Activated naive CD8-positive, alpha-beta T cell treated with anti-CD3 and anti-CD28 coated beads, Interleukin-2, amount 50 U/mL, for 16 hours (primary cell): ENCODE measurements around the gene IL11RA.

Source experiments
- DNase-seq: peaks from one replicate; pipeline ENCODE4 v3.0.0-alpha.2; 2020; ENCODE audit warnings: low read depth, low spot score

IL11RA gene

GRCh38 chr9:34686231-34686630 lies 34.2 kb downstream of the IL11RA start:
- DNase-seq = no peak

GRCh38 chr9:34686732-34687131 lies 34.7 kb downstream of the IL11RA start:
- DNase-seq = no peak

- no peak for DNase-seq
Measured at GRCh38 chr9:34687276-34688030, 35.5 kb downstream of the IL11RA start.

- no peak for DNase-seq
Measured at GRCh38 chr9:34688329-34689115, 36.5 kb downstream of the IL11RA start.

- no peak for DNase-seq
Measured at GRCh38 chr9:34689116-34689470, 37.1 kb downstream of the IL11RA start.

- no peak for DNase-seq
Measured at GRCh38 chr9:34689512-34689911, 37.5 kb downstream of the IL11RA start.

GRCh38 chr9:34690983-34691935 lies 39.3 kb downstream of the IL11RA start, which contains the start of gene CCL19:
TSS of gene CCL19 (minus strand) at chr9:34691276. CDS start at chr9:34691139, 137 bp downstream.
- DNase-seq = no peak

GRCh38 chr9:34691936-34692315 lies 39.9 kb downstream of the IL11RA start:
- DNase-seq = no peak

- DNase-seq = no peak
Measured at GRCh38 chr9:34693560-34693959, 41.6 kb downstream of the IL11RA start.

GRCh38 chr9:34694811-34695210 lies 42.8 kb downstream of the IL11RA start:
- DNase-seq = no peak

GRCh38 chr9:34701023-34701768 lies 49.2 kb downstream of the IL11RA start:
- DNase-seq = peak; percentile 68

- DNase-seq = peak; percentile 59
Measured at GRCh38 chr9:34701769-34702736, 50.1 kb downstream of the IL11RA start.

GRCh38 chr9:34707130-34707529 lies 55.1 kb downstream of the IL11RA start:
- no peak for DNase-seq

GRCh38 chr9:34709196-34709978 lies 57.4 kb downstream of the IL11RA start:
- DNase-seq = no peak

- DNase-seq = no peak
Measured at GRCh38 chr9:34710023-34710422, 58.0 kb downstream of the IL11RA start, which contains the start of gene CCL21. TSS of gene CCL21 (minus strand) at chr9:34710136. CDS start at chr9:34710066, 70 bp downstream.
